Measurements from ENCODE around the gene TCAP.

Gene TCAP

GRCh38 chr17:39664581-39665561 is at the start of gene TCAP:
TCAP (plus strand) TSS chr17:39665349; CDS start chr17:39665360, 11 bp downstream.
- no peak for DNase-seq

- no peak for DNase-seq
These were observed 49.7 kb upstream of the TCAP start for GRCh38 chr17:39615434-39615833.

- DNase-seq = no peak
These were observed 48.1 kb upstream of the TCAP start for GRCh38 chr17:39617100-39617445.

- DNase-seq = peak; percentile 69
These were observed 47.5 kb upstream of the TCAP start for GRCh38 chr17:39617446-39618245.

GRCh38 chr17:39618246-39618913 is 46.8 kb upstream of the TCAP start:
- no peak for DNase-seq

GRCh38 chr17:39618956-39619785 is 46.0 kb upstream of the TCAP start:
- DNase-seq = no peak

GRCh38 chr17:39619786-39620101 is 45.4 kb upstream of the TCAP start:
- no peak for DNase-seq

GRCh38 chr17:39621523-39622379 is 43.4 kb upstream of the TCAP start:
- DNase-seq = no peak

GRCh38 chr17:39622380-39623006 is 42.7 kb upstream of the TCAP start:
- no peak for DNase-seq

- DNase-seq = peak; percentile 48
These were observed 41.7 kb upstream of the TCAP start for GRCh38 chr17:39623356-39623950.

- DNase-seq = no peak
These were observed 40.8 kb upstream of the TCAP start for GRCh38 chr17:39624313-39624712.

- no peak for DNase-seq
These were observed 39.9 kb upstream of the TCAP start for GRCh38 chr17:39625198-39625785.

- no peak for DNase-seq
These were observed 38.7 kb upstream of the TCAP start, which contains the start of gene PPP1R1B for GRCh38 chr17:39626171-39627046. PPP1R1B (plus strand) TSS chr17:39626952; CDS start chr17:39627393, 441 bp downstream.

GRCh38 chr17:39627047-39627711 is 38.0 kb upstream of the TCAP start:
- no peak for DNase-seq

GRCh38 chr17:39627712-39628516 is 37.2 kb upstream of the TCAP start:
- no peak for DNase-seq

- DNase-seq = peak; percentile 86
These were observed 36.3 kb upstream of the TCAP start for GRCh38 chr17:39628655-39629493.

GRCh38 chr17:39629494-39629880 is 35.7 kb upstream of the TCAP start:
- DNase-seq = no peak

Measured in NCI-H510A (cell line).